ENCODE measurements around the gene PPP4R1. TPM values are rescaled to one million over a fixed set of nuclear protein-coding genes. Genes with fewer than 3 reads are reported as not detected.

PPP4R1 gene
- polyA plus RNA-seq, 1 donor from 2014 or later = 127 TPM

GRCh38 chr18:9648431-9649163, 34.2 kb upstream of the PPP4R1 start:
- H3K4me3 ChIP-seq (ENCODE audit: low read length) = no peak overlapping the region
- no peaks in the 10 kb centered on the region for H3K9me3 ChIP-seq (ENCODE audit: low read length)
- no peak overlapping the region for H3K4me2 ChIP-seq (ENCODE audit: low read length)
- H3K36me3 ChIP-seq (ENCODE audit: insufficient read depth, low read length) = no peaks in the 10 kb centered on the region
- no peaks in the 10 kb centered on the region for H3K9me2 ChIP-seq (ENCODE audit: insufficient read depth, low read length)
- no peaks in the 10 kb centered on the region for H3F3A ChIP-seq (ENCODE audit: insufficient read depth, low read length, poor library complexity, severe bottlenecking)
- no peaks in the 10 kb centered on the region for H3K79me2 ChIP-seq (replicated peaks; ENCODE audit: insufficient read depth, low read length)
- H3K27me3 ChIP-seq (ENCODE audit: insufficient read depth, low read depth, low read length) = no peaks in the 10 kb centered on the region
- TF ChIP-seq, protein P1, sequence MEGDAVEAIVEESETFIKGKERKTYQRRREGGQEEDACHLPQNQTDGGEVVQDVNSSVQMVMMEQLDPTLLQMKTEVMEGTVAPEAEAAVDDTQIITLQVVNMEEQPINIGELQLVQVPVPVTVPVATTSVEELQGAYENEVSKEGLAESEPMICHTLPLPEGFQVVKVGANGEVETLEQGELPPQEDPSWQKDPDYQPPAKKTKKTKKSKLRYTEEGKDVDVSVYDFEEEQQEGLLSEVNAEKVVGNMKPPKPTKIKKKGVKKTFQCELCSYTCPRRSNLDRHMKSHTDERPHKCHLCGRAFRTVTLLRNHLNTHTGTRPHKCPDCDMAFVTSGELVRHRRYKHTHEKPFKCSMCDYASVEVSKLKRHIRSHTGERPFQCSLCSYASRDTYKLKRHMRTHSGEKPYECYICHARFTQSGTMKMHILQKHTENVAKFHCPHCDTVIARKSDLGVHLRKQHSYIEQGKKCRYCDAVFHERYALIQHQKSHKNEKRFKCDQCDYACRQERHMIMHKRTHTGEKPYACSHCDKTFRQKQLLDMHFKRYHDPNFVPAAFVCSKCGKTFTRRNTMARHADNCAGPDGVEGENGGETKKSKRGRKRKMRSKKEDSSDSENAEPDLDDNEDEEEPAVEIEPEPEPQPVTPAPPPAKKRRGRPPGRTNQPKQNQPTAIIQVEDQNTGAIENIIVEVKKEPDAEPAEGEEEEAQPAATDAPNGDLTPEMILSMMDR (IDR thresholded peaks at IDR 0.05; ENCODE audit: poor library complexity, severe bottlenecking) = no peak
- TF ChIP-seq TAF1 (IDR thresholded peaks at IDR 0.05; ENCODE audit: low read depth) (no peak), EP300 (conservative IDR thresholded peaks at IDR 0.05; ENCODE audit: poor library complexity, severe bottlenecking) (no peak)
- H3K9ac ChIP-seq (ENCODE audit: low read length) = no peak overlapping the region
- H4K20me1 ChIP-seq (ENCODE audit: insufficient read depth) = no peaks in the 10 kb centered on the region
- no peak overlapping the region for H3K27ac ChIP-seq (ENCODE audit: low read length)
- no peak overlapping the region for H2AFZ ChIP-seq (ENCODE audit: low read depth, low read length)

GRCh38 chr18:9647496-9648323, 33.4 kb upstream of the PPP4R1 start:
- Histone ChIP-seq H3K79me2 (replicated peaks; ENCODE audit: insufficient read depth, low read length) (no peaks in the 10 kb centered on the region), H3K36me3 (ENCODE audit: insufficient read depth, low read length) (no peaks in the 10 kb centered on the region), H3K9me3 (ENCODE audit: low read length) (no peaks in the 10 kb centered on the region), H3K4me2 (ENCODE audit: low read length) (no peak overlapping the region), H3K9ac (ENCODE audit: low read length) (no peak overlapping the region), H3F3A (ENCODE audit: insufficient read depth, low read length, poor library complexity, severe bottlenecking) (no peaks in the 10 kb centered on the region), H3K9me2 (ENCODE audit: insufficient read depth, low read length) (no peaks in the 10 kb centered on the region), H3K27me3 (ENCODE audit: insufficient read depth, low read depth, low read length) (no peaks in the 10 kb centered on the region), H2AFZ (ENCODE audit: low read depth, low read length) (no peak overlapping the region), H3K4me3 (ENCODE audit: low read length) (no peak overlapping the region), H4K20me1 (ENCODE audit: insufficient read depth) (no peaks in the 10 kb centered on the region), H3K27ac (ENCODE audit: low read length) (no peak overlapping the region)
- TF ChIP-seq POLR2AphosphoS5 (IDR thresholded peaks at IDR 0.05) (no peak), TAF1 (IDR thresholded peaks at IDR 0.05; ENCODE audit: low read depth) (no peak), MXI1 (conservative IDR thresholded peaks at IDR 0.05; ENCODE audit: poor library complexity, severe bottlenecking) (no peak), SMC3 (conservative IDR thresholded peaks at IDR 0.05; ENCODE audit: poor library complexity) (no peak), EZH2 (IDR thresholded peaks at IDR 0.05; ENCODE audit: borderline replicate concordance, insufficient read depth, low read length, poor library complexity, severe bottlenecking) (no peak), RAD21 (conservative IDR thresholded peaks at IDR 0.05) (no peak), EP300 (conservative IDR thresholded peaks at IDR 0.05; ENCODE audit: poor library complexity, severe bottlenecking) (no peak)
- TF ChIP-seq, protein P1 (IDR thresholded peaks at IDR 0.05; ENCODE audit: poor library complexity, severe bottlenecking) = no peak
- TF ChIP-seq, protein P2, sequence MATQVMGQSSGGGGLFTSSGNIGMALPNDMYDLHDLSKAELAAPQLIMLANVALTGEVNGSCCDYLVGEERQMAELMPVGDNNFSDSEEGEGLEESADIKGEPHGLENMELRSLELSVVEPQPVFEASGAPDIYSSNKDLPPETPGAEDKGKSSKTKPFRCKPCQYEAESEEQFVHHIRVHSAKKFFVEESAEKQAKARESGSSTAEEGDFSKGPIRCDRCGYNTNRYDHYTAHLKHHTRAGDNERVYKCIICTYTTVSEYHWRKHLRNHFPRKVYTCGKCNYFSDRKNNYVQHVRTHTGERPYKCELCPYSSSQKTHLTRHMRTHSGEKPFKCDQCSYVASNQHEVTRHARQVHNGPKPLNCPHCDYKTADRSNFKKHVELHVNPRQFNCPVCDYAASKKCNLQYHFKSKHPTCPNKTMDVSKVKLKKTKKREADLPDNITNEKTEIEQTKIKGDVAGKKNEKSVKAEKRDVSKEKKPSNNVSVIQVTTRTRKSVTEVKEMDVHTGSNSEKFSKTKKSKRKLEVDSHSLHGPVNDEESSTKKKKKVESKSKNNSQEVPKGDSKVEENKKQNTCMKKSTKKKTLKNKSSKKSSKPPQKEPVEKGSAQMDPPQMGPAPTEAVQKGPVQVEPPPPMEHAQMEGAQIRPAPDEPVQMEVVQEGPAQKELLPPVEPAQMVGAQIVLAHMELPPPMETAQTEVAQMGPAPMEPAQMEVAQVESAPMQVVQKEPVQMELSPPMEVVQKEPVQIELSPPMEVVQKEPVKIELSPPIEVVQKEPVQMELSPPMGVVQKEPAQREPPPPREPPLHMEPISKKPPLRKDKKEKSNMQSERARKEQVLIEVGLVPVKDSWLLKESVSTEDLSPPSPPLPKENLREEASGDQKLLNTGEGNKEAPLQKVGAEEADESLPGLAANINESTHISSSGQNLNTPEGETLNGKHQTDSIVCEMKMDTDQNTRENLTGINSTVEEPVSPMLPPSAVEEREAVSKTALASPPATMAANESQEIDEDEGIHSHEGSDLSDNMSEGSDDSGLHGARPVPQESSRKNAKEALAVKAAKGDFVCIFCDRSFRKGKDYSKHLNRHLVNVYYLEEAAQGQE (IDR thresholded peaks at IDR 0.05; ENCODE audit: borderline replicate concordance) = no peak

Measured in neural cell (in vitro differentiated cells).